Measurements from ENCODE around the gene MUSK.
"Not testable (repeated sequence)": the region's sequence is repeated elsewhere in the genome, so short reads cannot be mapped to it uniquely, and the experiment has no call there.

The MUSK gene

GRCh38 chr9:110695846-110696245 lies 27.3 kb downstream of the MUSK start:
- not testable (repeated sequence) for DNase-seq (ENCODE audit: low read depth, low spot score)

GRCh38 chr9:110700953-110701352 lies 32.4 kb downstream of the MUSK start:
- DNase-seq (ENCODE audit: low read depth, low spot score), result no peak

DNA sequence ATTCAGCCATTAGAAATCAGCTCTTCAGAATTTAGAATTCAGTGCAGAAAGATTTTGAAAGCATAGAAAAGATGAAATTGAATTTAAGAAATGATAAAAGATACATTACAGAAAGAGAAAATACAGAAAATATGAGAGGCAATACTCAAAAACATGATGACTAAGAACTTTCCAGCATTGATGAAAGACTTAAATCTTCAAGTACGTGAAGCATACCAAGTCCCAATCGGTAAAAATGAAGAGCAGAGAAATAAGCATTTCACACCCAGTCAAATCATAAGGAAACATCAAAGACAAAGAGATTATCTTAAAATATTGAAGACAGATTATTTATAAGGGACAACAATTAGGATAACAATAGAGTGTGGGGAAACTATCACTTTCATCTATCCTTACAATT lies 35.1 kb downstream of the MUSK start:
- DNase-seq (ENCODE audit: low read depth, low spot score), result no peak

- DNase-seq (ENCODE audit: low read depth, low spot score), result no peak
Observed at GRCh38 chr9:110707419-110707818, 38.8 kb downstream of the MUSK start.

DNA sequence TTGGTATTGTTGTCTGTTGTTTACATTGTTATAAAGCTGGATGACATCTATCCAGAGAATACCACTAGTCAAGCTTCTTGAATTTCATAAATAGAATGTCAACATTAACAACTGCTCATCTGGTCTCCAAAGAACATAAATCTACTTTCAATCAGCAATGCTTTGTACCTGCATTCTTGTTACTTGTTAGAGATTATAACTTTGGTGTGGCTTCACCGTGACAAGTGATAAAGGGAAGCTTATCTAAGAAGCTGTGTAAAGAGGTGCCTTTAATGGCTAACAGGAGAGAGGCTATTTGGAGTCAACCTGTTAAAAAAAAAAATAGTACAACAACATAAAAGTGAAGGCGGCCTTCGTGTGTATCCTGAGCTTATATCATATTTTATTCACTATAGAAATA lies 41.8 kb downstream of the MUSK start:
- no peak for DNase-seq (ENCODE audit: low read depth, low spot score)

- DNase-seq (ENCODE audit: low read depth, low spot score), result no peak
Observed at GRCh38 chr9:110712955-110713354, 44.4 kb downstream of the MUSK start.

GRCh38 chr9:110714314-110714713 lies 45.7 kb downstream of the MUSK start:
- DNase-seq (ENCODE audit: low read depth, low spot score), result no peak

DNA sequence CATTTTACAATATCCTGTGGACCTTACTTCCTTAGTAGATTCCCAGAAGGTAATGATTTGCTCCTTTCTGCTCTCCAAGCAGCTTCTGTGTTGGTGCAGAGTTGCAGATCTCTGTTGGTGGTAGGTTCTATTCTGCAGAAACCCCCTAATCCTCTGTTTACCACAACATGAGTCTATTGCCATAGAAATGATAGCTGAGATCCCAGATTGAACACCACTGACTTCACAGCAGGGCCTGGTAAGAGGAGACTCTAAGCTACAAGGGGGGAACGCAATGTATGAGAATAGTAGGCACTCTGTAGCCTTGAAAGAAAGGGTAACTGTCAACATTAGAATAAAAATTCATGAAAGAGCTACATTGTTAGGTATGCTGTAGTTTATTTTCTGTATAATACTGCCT lies 59.5 kb downstream of the MUSK start:
- DNase-seq (ENCODE audit: low read depth, low spot score), result peak; percentile 15

DNA sequence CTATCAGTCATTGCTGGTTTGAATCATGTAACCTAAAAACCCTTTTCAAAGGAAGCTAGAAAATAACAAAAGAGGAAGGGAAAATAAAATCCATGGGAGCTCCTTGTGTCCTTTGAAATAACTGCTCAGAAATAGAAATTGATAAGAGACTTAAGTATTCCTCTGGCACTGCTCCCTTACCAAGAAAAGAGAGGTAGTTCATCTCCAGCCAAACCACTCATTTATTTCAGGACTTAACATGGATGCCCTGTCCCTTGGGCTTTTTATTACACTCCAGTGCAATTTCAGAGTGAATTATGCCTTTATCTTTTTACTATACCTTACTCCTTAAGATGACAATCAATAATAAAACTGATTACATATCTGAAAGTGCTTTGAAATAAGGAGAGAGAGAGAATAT lies 61.0 kb downstream of the MUSK start:
- DNase-seq (ENCODE audit: low read depth, low spot score), result no peak

DNA sequence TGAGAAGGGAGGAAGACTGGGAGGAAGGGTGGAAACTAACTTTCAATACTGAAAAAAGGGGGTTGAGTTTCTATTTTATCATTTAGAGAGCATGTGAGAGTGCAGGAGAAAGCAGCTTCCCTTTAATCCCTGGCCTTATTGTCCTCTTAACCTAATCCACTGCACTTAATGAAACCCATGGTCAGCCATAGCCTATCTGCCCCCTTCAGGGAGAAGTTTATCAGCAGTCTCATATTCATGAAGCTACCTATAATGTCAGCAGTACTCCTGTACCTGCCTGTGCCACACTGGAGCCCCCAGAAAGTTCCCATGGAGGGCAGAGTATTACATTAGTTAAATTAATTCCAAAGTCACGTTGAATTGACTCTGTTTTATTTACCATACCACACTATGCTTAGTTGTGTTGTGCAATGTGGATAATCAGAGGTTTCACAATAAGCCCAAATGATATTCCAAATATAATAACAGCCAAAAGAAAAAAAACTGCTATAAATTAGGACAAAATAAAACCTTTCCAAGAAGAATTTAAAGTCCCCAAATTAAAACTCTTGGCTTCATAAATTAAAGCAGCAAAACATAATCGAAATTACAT lies 62.9 kb downstream of the MUSK start:
- DNase-seq (ENCODE audit: low read depth, low spot score), result no peak

GRCh38 chr9:110738982-110739381 lies 70.4 kb downstream of the MUSK start:
- DNase-seq (ENCODE audit: low read depth, low spot score), result no peak

DNA sequence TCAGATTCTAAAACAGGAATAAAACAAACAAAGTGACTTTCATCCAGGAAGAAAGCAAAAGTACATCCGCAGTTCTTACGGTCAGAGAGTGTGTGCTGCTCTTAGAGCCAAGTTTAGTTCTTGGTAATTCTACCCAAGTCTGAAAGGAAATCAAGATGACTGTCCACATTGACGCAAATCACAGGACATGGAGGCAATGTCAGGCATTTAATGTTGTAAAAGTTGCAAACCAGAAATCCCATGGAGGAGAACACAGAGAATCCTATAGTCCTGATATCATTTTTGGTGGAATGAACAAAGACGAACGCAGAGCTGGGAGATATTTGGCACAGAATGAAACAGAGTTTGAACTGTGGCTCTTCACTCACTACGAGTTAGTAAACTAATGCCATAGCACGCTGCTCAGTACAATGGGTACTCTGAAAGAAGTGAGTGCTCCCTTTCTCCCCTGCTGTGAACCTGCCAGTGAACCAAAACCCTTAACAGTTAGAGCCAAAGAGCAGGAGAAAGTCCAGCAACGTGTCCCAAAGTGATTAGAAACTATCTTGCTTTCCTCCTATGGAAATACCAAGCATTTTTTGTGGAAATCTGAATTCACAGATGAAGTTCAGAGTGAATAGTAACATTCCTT lies 74.3 kb downstream of the MUSK start:
- peak; percentile 25 for DNase-seq (ENCODE audit: low read depth, low spot score)

DNA sequence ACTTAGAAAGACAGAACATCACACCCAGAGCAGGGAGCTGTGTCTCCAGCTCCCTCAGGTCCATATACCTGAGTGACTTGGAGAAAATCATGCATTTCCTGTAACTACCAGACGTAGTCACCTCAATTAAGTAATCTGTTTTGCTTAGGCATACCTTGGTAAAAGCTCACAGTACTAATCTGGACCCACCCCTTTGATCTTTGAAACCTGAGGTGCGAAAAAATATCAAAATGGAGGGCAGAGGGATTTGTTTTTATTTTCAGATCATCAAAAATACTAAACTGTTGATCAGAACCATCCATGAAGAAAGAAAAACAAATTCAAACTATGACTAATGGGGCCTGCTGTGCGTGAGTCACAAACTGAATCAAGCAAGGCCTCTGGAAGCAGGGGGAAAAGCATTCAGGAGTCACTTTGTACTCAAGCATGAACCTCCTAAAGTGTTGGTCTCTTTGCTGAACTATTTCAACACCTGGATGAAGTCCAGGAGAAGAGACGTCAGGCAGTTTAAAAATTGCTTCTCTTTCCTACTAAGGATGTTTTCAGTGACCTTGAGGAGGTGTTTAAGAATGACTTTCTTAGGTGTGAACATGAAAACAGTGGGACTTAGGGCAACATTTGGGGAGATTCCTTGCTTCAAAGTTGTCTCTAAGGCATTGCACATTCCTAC lies 76.3 kb downstream of the MUSK start:
- DNase-seq (ENCODE audit: low read depth, low spot score), result no peak

DNA sequence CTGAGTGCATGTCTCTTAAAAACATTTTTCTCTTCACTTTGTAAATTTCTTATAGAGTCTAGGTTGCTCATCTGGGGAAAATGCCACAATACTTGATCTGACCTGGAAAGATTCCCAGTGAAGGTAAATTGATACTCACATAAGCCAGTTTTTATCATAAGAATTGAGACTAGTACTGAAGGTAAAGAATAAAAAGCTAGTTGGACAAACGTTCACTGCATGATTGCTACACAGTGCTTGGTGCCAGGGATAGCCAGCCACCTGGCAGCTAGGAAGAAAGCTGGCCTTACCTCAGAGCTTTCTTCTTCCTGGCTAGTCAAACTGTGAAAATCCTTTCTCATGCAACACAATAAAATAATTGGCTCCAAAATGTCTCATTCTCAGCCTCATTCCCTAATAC lies 77.1 kb downstream of the MUSK start:
- DNase-seq (ENCODE audit: low read depth, low spot score), result no peak

GRCh38 chr9:110746211-110746930 lies 77.8 kb downstream of the MUSK start:
- DNase-seq (ENCODE audit: low read depth, low spot score), result no peak

DNA sequence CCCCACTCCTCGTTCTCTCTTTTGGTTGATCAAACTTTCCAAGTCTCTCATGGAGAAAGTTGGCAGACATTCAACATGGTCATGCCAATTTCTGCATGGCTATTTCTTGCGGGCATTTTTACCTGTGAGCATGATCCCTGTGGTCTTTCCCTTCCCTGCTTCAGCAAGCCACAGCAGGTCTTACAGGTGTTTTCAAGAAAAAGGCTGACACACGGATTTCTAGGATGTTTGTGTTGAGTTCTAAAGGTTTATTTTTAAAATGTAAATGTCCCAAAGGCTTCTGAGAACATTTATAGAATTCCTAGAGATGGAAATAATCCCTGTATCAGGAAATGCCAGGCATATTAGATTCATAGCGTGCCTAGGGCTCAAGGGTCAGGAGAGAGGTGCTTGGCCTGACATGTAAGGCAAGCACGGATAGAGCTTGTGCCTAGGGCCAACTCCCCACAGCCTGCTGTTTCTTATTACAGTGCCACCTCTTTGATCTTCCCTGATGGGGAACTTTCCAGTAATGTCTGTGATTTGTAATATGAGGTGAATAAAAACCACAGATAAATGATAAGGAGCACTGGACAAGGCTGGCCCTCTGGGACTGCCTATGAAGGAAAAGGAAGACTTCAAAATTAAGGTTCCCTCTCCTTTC lies 79.8 kb downstream of the MUSK start:
- DNase-seq (ENCODE audit: low read depth, low spot score), result no peak

DNA sequence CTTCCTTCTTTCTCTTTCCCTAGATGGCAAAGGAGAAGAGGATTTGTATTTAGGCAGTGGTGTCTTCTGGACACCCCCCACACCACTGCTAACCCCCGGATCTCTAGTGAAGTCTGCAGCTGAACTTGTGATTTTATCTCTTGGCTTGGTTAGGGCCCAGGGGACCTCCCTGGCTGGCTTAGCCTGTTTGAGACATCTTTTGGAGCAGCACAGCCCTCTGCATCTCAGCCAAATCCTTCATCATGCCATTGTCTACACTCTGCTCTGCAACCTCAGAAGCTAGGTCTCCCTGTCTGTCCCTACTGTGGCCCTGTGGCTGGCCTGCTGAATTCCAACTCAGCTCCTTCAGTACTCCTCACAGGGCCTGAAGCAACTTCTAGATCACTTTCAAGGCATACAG lies 81.7 kb downstream of the MUSK start:
- DNase-seq (ENCODE audit: low read depth, low spot score), result no peak

DNA sequence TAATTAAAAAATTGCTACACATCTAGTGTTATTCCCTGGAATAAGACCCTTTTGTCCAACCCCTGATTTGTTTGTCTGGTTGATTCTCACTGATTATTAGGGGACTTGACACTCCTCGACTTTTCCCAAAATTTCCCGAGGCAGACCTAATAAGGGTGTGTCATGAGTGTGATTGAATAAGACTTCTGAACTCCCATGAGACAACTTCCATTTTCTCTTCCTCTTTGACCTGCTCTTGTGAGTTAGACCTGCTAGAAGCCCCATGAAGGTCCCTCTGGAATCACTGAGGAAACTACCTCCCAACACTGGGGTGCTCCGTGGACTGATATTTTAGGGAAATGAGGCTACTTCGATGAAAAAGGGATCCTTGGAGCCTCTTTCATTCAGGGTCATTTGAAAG lies 83.4 kb downstream of the MUSK start:
- DNase-seq (ENCODE audit: low read depth, low spot score), result no peak

DNA sequence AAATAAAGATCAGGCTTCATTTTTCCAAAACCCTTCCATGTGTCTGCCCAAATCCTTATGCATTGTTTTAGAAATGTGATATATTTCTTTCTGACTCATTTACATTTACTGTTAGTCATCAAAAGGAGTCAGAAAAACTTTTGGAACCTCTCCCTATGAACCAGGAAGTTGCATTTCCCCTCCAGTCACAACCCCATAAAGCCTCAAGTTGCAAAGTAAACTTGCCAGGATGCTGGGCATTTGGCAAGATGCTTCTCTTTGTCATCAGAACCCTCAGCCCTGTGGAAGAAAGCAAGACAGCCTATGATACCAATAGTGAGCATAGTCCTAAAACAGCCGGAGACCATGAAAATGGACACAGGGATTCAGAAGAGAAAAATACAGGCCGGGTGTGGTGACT lies 84.2 kb downstream of the MUSK start:
- no peak for DNase-seq (ENCODE audit: low read depth, low spot score)

DNA sequence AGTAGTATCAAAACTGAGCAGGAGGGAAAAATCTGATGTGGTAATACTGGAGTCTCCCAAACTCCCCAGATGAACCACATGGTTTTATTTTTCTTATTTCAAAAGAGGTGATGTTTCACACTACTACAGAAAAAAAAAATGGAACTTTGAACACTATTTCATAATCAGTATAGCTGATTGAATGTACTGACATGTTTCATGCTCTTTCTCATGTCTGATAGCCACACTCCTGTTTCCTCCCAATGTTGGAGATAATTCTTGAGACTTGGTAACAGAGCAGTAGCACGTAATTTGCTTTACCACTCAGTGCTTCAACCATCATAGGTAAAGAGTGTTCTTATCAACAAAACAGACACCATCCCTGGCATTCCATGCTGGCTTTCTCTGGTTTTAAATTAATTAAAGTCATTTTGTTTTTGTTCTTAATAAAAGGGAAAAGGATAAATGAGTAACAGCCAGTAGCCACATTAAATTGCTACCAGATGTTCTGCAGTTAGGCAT lies 85.2 kb downstream of the MUSK start:
- DNase-seq (ENCODE audit: low read depth, low spot score), result no peak

DNA sequence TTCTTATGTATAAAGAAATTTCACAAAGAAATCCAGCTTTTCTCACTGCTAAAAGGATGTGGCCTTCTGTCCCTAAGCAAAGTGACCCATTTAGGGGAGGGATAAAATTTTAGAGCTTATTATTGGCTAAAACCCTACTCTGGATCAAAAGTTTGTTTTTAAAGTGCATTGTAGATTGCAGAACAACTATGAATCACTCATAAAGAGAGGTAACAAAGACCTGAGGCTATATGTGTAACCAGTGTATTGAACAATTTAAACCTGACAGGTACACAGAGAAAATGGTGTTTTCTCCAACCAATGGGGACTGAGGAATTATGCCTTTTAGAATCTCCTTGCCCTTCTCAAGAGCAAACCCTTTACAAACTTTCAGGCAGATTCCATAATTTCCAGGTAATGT lies 86.6 kb downstream of the MUSK start:
- DNase-seq (ENCODE audit: low read depth, low spot score), result no peak

GRCh38 chr9:110758201-110758600 lies 89.6 kb downstream of the MUSK start:
- DNase-seq (ENCODE audit: low read depth, low spot score), result no peak

Data from iPS DF 19.7 (cell line).